Fibroblast of the aortic adventitia (primary cell): ENCODE data around the gene JAM2. TPM values are rescaled to one million over a fixed set of nuclear protein-coding genes. Genes with fewer than 3 reads are reported as not detected.
"Not testable (repeated sequence)": the region's sequence is repeated elsewhere in the genome, so short reads cannot be mapped to it uniquely, and the experiment has no call there.

Experiments used
- DNase-seq: peaks from one replicate; pipeline ENCODE4 v3.0.0-alpha.2; 2010; ENCODE audit warnings: low read depth
- H3K4me3 ChIP-seq: 2 replicates; pipeline ENCODE4 v1.5.1; 2011; ENCODE audit warnings: low read depth, mild to moderate bottlenecking, control low read depth, low read length, moderate library complexity
- CTCF ChIP-seq: IDR thresholded peaks from 2 replicates; pipeline ENCODE4 v1.5.1; 2011; ENCODE audit warnings: mild to moderate bottlenecking, low read length, control low read depth, inconsistent platforms; ENCODE audit not compliant: insufficient read depth
- total RNA-seq: library from RNA; depleted of rRNA; stranded (reverse); fragments of >200 nt; gene quantifications from 2 replicates; pipeline ENCODE4 v1.2.3, GENCODE V29; 2012; ENCODE audit warnings: low replicate concordance

JAM2 gene
- total RNA-seq, 1 donor = 3.0 TPM

GRCh38 chr21:25615880-25616279 lies 23.2 kb upstream of the JAM2 start:
- H3K4me3 ChIP-seq = no peak overlapping the region
- TF ChIP-seq CTCF = no peak
- no peak for DNase-seq

- no peak for DNase-seq
- H3K4me3 ChIP-seq = no peak overlapping the region
- TF ChIP-seq CTCF = no peak
Observed at GRCh38 chr21:25619198-25619597, 19.9 kb upstream of the JAM2 start.

- DNase-seq = no peak
- no peak overlapping the region for H3K4me3 ChIP-seq
- TF ChIP-seq CTCF = no peak
Observed at GRCh38 chr21:25624511-25624910, 14.5 kb upstream of the JAM2 start.

GRCh38 chr21:25625036-25625435 lies 14.0 kb upstream of the JAM2 start:
- TF ChIP-seq CTCF = no peak
- no peak for DNase-seq

GRCh38 chr21:25625776-25626555 lies 13.1 kb upstream of the JAM2 start:
- H3K4me3 ChIP-seq, DNase-seq: not testable (repeated sequence)

More at GRCh38 chr21:25625036-25625435, 14.0 kb upstream of the JAM2 start:
- no peak overlapping the region for H3K4me3 ChIP-seq

- no peak for DNase-seq
- H3K4me3 ChIP-seq = no peak overlapping the region
- TF ChIP-seq CTCF = no peak
Observed at GRCh38 chr21:25626757-25627156, 12.3 kb upstream of the JAM2 start.

GRCh38 chr21:25632296-25632695 lies 6.8 kb upstream of the JAM2 start:
- no peak overlapping the region for H3K4me3 ChIP-seq
- TF ChIP-seq CTCF = no peak
- DNase-seq = no peak
